MM.1S (cell line): Measurements from ENCODE around the gene LRRC42.
A peak's percentile ranks its signal among the peaks of the same experiment; 100 is the strongest.

ENCODE experiments used
- DNase-seq: peaks from one replicate; pipeline ENCODE4 v3.0.0-alpha.2; 2015
- H2AFZ ChIP-seq: fragments of 300-600 bp; sonication (generic); 2 replicates; pipeline ENCODE4 v1.6.0; 2016; ENCODE audit warnings: antibody characterized with exemption, low read length
- H3F3A ChIP-seq: fragments of 300-600 bp; sonication (generic); 2 replicates; pipeline ENCODE4 v1.6.1; 2016; ENCODE audit warnings: mild to moderate bottlenecking, antibody characterized with exemption, low read length, moderate library complexity, mixed read lengths; ENCODE audit not compliant: insufficient read depth
- H3K27ac ChIP-seq: fragments of 300-600 bp; sonication (generic); 2 replicates; pipeline ENCODE4 v1.5.1; 2016; ENCODE audit warnings: mild to moderate bottlenecking, low read length
- H3K27me3 ChIP-seq: fragments of 300-600 bp; sonication (generic); replicated peaks from 2 replicates; pipeline ENCODE4 v1.6.0; 2016; ENCODE audit warnings: low read length; ENCODE audit not compliant: insufficient read depth
- H3K36me3 ChIP-seq: fragments of 300-600 bp; sonication (generic); replicated peaks from 2 replicates; pipeline ENCODE4 v1.6.1; 2016; ENCODE audit warnings: mild to moderate bottlenecking, low read length, mixed read lengths; ENCODE audit not compliant: insufficient read depth
- H3K4me1 ChIP-seq: fragments of 300-600 bp; sonication (generic); 2 replicates; pipeline ENCODE4 v1.6.1; 2016; ENCODE audit warnings: low read length, mixed read lengths
- H3K4me2 ChIP-seq: fragments of 300-600 bp; sonication (generic); 2 replicates; pipeline ENCODE4 v1.6.0; 2016; ENCODE audit warnings: low read depth, low read length
- H3K4me3 ChIP-seq: fragments of 300-600 bp; sonication (generic); 2 replicates; pipeline ENCODE4 v1.5.1; 2016; ENCODE audit warnings: low read length, mixed read lengths
- H3K79me2 ChIP-seq: fragments of 300-600 bp; sonication (generic); 2 replicates; pipeline ENCODE4 v1.6.1; 2016; ENCODE audit warnings: mixed run types, low read length, mixed read lengths
- H3K9ac ChIP-seq: fragments of 300-600 bp; sonication (generic); 2 replicates; pipeline ENCODE4 v1.6.1; 2016; ENCODE audit warnings: low read length, mixed read lengths
- H3K9me2 ChIP-seq: fragments of 300-600 bp; sonication (generic); replicated peaks from 2 replicates; pipeline ENCODE4 v1.6.1; 2016; ENCODE audit warnings: mild to moderate bottlenecking, low read length, mixed read lengths; ENCODE audit not compliant: insufficient read depth
- H3K9me3 ChIP-seq: fragments of 300-600 bp; sonication (generic); replicated peaks from 2 replicates; pipeline ENCODE4 v1.6.1; 2016; ENCODE audit warnings: mild to moderate bottlenecking, low read length, mixed read lengths; ENCODE audit not compliant: insufficient read depth
- H4K20me1 ChIP-seq: fragments of 300-600 bp; sonication (generic); 2 replicates; pipeline ENCODE4 v1.6.1; 2016; ENCODE audit warnings: mild to moderate bottlenecking, low read length, moderate library complexity, mixed read lengths; ENCODE audit not compliant: insufficient read depth
- EZH2 ChIP-seq: fragments of 300-600 bp; sonication (generic); optimal IDR thresholded peaks from 2 replicates; pipeline ENCODE3; 2017; ENCODE audit warnings: low read depth, mild to moderate bottlenecking, antibody characterized with exemption, low read length, mixed read lengths
- EZH2phosphoT487 ChIP-seq: fragments of 300-600 bp; sonication (generic); IDR thresholded peaks from 2 replicates; pipeline ENCODE4 v1.6.1; 2018; ENCODE audit warnings: antibody characterized with exemption, low read length
- TF ChIP-seq, protein P1 (sequence below): fragments of 300-600 bp; sonication (generic); IDR thresholded peaks from 2 replicates; pipeline ENCODE4 v1.5.1; 2016; ENCODE audit warnings: antibody characterized with exemption, low read length, mixed read lengths

The LRRC42 gene

DNA sequence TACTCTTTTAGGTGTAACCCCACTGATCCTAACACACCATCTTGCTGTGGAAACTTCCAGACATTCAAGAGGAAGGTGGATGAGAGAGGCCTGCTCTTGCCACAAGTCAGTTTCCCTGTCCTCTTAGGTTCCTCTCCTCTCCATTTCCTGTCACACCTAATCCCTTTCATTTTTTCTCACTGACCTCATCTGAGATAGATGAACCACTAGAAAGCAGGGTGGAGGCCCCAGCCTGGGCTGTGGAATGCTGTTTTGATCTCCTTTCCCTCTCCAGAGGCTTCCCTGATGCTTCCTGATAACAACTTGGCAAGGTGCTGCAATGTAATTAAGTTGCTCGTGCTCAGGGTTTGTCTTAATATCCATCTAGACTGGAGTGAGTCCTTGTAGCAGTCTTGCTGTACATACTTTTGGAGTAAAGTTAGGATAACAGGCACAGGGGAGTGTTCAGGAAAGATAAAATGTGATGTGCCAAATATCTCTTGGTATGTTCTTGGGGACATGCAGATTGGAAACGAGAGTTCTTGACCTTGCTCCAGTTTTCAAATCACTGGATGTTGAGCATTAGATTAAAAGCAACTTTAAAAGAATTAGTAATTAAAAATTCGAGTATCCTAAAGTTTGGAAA, 11.2 kb downstream of the LRRC42 start:
- Histone ChIP-seq H3K36me3 (peaks cover 7% of the 10 kb centered on the region; the same call in 1 of the 2 replicates), H3K27ac (no peak overlapping the region), H3K9ac (no peak overlapping the region)

DNA sequence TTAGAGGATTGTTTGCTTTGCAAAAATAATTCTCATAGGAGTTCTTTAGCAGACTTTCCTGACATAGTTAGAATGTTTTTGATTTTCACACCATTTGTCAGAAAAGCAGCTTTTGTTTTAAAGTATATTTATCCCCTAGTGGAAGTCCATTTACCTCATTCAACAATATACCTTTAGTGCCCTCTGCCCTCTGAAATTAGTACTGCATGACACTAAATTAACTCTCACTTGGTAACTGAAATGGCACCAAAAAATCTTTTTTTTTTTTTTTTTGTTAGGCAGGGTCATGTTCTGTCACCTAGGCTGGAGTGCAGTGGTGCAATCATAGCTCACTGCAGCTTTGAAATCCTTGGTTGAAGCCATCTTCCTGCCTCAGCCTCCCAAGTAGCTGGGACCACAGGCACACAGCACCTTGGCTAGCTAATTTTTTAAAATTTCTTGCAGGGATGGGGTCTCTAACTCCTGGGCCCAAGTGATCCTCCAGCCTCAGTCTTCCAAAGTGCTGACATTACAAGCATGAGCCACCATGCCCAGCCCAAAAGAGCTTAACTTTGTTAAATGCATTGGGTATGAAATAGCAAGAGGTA, 13.6 kb downstream of the LRRC42 start:
- Histone ChIP-seq H3K4me1 (no peaks in the 10 kb centered on the region), H2AFZ (no peak overlapping the region), H3K27ac (no peak overlapping the region), H3K4me2 (no peak overlapping the region), H3F3A (no peaks in the 10 kb centered on the region), H3K9me2 (no peaks in the 10 kb centered on the region), H4K20me1 (no peaks in the 10 kb centered on the region), H3K27me3 (no peaks in the 10 kb centered on the region), H3K4me3 (no peak overlapping the region), H3K9me3 (no peaks in the 10 kb centered on the region), H3K79me2 (no peaks in the 10 kb centered on the region), H3K36me3 (peaks cover 7% of the 10 kb centered on the region; the same call in 1 of the 2 replicates), H3K9ac (no peak overlapping the region)
- TF ChIP-seq EZH2 (no peak), EZH2phosphoT487 (no peak)
- TF ChIP-seq, protein P1, sequence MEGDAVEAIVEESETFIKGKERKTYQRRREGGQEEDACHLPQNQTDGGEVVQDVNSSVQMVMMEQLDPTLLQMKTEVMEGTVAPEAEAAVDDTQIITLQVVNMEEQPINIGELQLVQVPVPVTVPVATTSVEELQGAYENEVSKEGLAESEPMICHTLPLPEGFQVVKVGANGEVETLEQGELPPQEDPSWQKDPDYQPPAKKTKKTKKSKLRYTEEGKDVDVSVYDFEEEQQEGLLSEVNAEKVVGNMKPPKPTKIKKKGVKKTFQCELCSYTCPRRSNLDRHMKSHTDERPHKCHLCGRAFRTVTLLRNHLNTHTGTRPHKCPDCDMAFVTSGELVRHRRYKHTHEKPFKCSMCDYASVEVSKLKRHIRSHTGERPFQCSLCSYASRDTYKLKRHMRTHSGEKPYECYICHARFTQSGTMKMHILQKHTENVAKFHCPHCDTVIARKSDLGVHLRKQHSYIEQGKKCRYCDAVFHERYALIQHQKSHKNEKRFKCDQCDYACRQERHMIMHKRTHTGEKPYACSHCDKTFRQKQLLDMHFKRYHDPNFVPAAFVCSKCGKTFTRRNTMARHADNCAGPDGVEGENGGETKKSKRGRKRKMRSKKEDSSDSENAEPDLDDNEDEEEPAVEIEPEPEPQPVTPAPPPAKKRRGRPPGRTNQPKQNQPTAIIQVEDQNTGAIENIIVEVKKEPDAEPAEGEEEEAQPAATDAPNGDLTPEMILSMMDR, result peak; percentile 63
- peak; percentile 48 for DNase-seq

More for the DNA sequence above, 11.2 kb downstream of the LRRC42 start:
- Histone ChIP-seq H3F3A (no peaks in the 10 kb centered on the region), H3K4me1 (no peaks in the 10 kb centered on the region), H3K4me3 (no peak overlapping the region), H3K9me3 (no peaks in the 10 kb centered on the region), H3K4me2 (no peak overlapping the region), H3K27me3 (no peaks in the 10 kb centered on the region), H3K79me2 (no peaks in the 10 kb centered on the region), H2AFZ (no peak overlapping the region), H4K20me1 (no peaks in the 10 kb centered on the region), H3K9me2 (no peaks in the 10 kb centered on the region)
- DNase-seq, result no peak
- no peak for TF ChIP-seq EZH2
- TF ChIP-seq EZH2phosphoT487, result no peak
- TF ChIP-seq, protein P1, result no peak

DNA sequence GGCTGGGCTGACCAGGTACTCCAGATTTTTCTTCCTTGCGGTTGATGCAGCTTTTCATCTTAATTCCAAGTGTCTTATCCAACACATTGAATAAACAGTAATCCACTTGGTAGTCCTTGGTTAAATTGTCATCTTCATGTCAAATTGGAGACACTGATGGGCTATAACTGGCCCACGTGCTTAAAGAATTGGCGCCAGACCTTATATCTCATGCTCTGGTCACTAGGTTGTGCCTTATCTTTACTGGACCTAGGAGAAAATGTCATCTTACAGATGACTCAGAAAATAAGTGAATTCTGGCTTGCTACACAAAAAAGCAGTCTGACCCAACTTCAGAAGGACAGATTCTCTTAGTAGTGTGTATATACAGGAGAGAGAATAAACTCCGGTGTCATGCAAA, 16.2 kb downstream of the LRRC42 start:
- Histone ChIP-seq H3F3A (no peaks in the 10 kb centered on the region), H3K9ac (no peak overlapping the region), H2AFZ (no peak overlapping the region), H3K9me2 (no peaks in the 10 kb centered on the region), H3K4me2 (no peak overlapping the region), H3K4me1 (no peaks in the 10 kb centered on the region), H4K20me1 (no peaks in the 10 kb centered on the region), H3K4me3 (no peak overlapping the region), H3K27me3 (no peaks in the 10 kb centered on the region), H3K36me3 (peaks cover 10% of the 10 kb centered on the region; the same call in 1 of the 2 replicates), H3K79me2 (no peaks in the 10 kb centered on the region), H3K27ac (no peak overlapping the region), H3K9me3 (no peaks in the 10 kb centered on the region)
- TF ChIP-seq, protein P1, result no peak
- TF ChIP-seq EZH2phosphoT487, result no peak
- TF ChIP-seq EZH2, result no peak
- DNase-seq, result no peak
